Common myeloid progenitor, CD34-positive (primary cell): ENCODE data around the gene F9. TPM values are rescaled to one million over a fixed set of nuclear protein-coding genes. Genes with fewer than 3 reads are reported as not detected.
A peak's percentile ranks its signal among the peaks of the same experiment; 100 is the strongest.

Experiments
- CTCF ChIA-PET: fragments of 350-600 bp; sonication (Branson Sonifier 250); formaldehyde crosslinking; loops from one replicate; lab custom pipeline; 2021; ENCODE audit warnings: antibody characterized with exemption; lab: Charles Lee
- POLR2A ChIA-PET: fragments of 350-600 bp; sonication (Branson Sonifier 250); formaldehyde crosslinking; loops from one replicate; lab custom pipeline; 2021; ENCODE audit warnings: antibody characterized with exemption; lab: Charles Lee
- DNase-seq, 3 donors: peaks; one replicate each; pipeline versions ENCODE4 v3.0.0 to v3.0.0-alpha.2; 2013
- H3K27ac ChIP-seq, 2 experiments: 1 replicate in 1 of 2; 2 replicates in 1 of 2; pipeline ENCODE4 v1.7.0; 2013; ENCODE audit warnings: inconsistent platforms in 2 of 2, low read length in 2 of 2, mild to moderate bottlenecking in 2 of 2, low read depth in 1 of 2, moderate library complexity in 1 of 2; ENCODE audit not compliant: severe bottlenecking in 2 of 2, insufficient read depth in 1 of 2, poor library complexity in 1 of 2
- H3K27me3 ChIP-seq, 5 experiments: replicated peaks in 2 of 5; 1 replicate in 3 of 5; 2 replicates in 2 of 5; pipeline versions ENCODE4 v1.6.1 to v1.7.0; 2013; ENCODE audit warnings: low read length in 4 of 5, mild to moderate bottlenecking in 2 of 5, moderate library complexity in 2 of 5, inconsistent platforms in 1 of 5; ENCODE audit not compliant: insufficient read depth in 5 of 5, control insufficient read depth in 4 of 5
- H3K36me3 ChIP-seq, 4 experiments: 1 replicate in 2 of 4; 2 replicates in 2 of 4; pipeline versions ENCODE4 v1.6.1 to v1.7.0; 2013; ENCODE audit warnings: low read length in 3 of 4, control low read depth in 1 of 4, mild to moderate bottlenecking in 1 of 4; ENCODE audit not compliant: control insufficient read depth in 4 of 4, insufficient read depth in 4 of 4
- H3K4me1 ChIP-seq, 4 experiments: 1 replicate in 3 of 4; 2 replicates in 1 of 4; pipeline versions ENCODE4 v1.6.1 to v1.7.1; 2013; ENCODE audit warnings: low read length in 3 of 4, mild to moderate bottlenecking in 3 of 4, control low read depth in 1 of 4, inconsistent platforms in 1 of 4, moderate library complexity in 1 of 4; ENCODE audit not compliant: control insufficient read depth in 4 of 4, insufficient read depth in 4 of 4; ENCODE audit errors: control extremely low read depth in 1 of 4
- H3K4me3 ChIP-seq, 7 experiments: 1 replicate in 4 of 7; 2 replicates in 3 of 7; pipeline versions ENCODE4 v1.5.1 to v1.7.0; 2013; ENCODE audit warnings: mild to moderate bottlenecking in 7 of 7, low read length in 6 of 7, moderate library complexity in 6 of 7, inconsistent platforms in 2 of 7, low read depth in 2 of 7, control low read depth in 1 of 7; ENCODE audit not compliant: insufficient read depth in 4 of 7, control insufficient read depth in 1 of 7; ENCODE audit errors: extremely low read depth in 1 of 7
- H3K9me3 ChIP-seq, 5 experiments: 1 replicate in 4 of 5; 2 replicates in 1 of 5; pipeline versions ENCODE4 v1.6.1 to v1.7.1; 2013; ENCODE audit warnings: low read length in 4 of 5, mild to moderate bottlenecking in 2 of 5, inconsistent platforms in 1 of 5, low read depth in 1 of 5, moderate library complexity in 1 of 5; ENCODE audit not compliant: control insufficient read depth in 4 of 5, insufficient read depth in 2 of 5; ENCODE audit errors: control extremely low read depth in 1 of 5
- WGBS: methylation state at CpG from one replicate; pipeline ENCODE4 v1.1.5; 2013; ENCODE audit not compliant: insufficient coverage; 5-methylcytosine and 5-hydroxymethylcytosine counted together
- polyA plus RNA-seq: library from polyadenylated mRNA; unstranded; fragments of 120-200 nt; gene quantifications from one replicate; pipeline ENCODE4 v1.2.1, GENCODE V29; 2013

Gene F9
- polyA plus RNA-seq = not detected

GRCh38 chrX:139530550-139530949 lies at the start of gene F9:
F9 (plus strand) TSS chrX:139530739; CDS start chrX:139530765, 26 bp downstream.
- no peak within 1 kb of the TSS for H3K27ac ChIP-seq
- ChIA-PET POLR2A (no interaction called here), CTCF (no interaction called here)
- no peaks in the 10 kb centered on the region for H3K27me3 ChIP-seq
- H3K4me1 ChIP-seq = peaks cover 0 to 4% (median 0%) of the 10 kb centered on the region in 4 experiments
- no peak within 1 kb of the TSS for H3K4me3 ChIP-seq
- no peaks in the 10 kb centered on the region for H3K36me3 ChIP-seq
- 90% methylated on average over 3 of the region's 4 CpGs for WGBS
- DNase-seq = no peak
- no peaks in the 10 kb centered on the region for H3K9me3 ChIP-seq

- WGBS = 32% methylated on average over 2 of the region's 2 CpGs
Observed at GRCh38 chrX:139483699-139484098, 46.8 kb upstream of the F9 start.

GRCh38 chrX:139484591-139484990 lies 45.9 kb upstream of the F9 start:
- Histone ChIP-seq H3K27ac (no peak overlapping the region), H3K27me3 (no peaks in the 10 kb centered on the region), H3K36me3 (no peaks in the 10 kb centered on the region), H3K4me3 (no peak overlapping the region), H3K9me3 (peaks cover 0 to 1% (median 0%) of the 10 kb centered on the region in 5 experiments), H3K4me1 (peaks cover 0 to 9% (median 2%) of the 10 kb centered on the region in 4 experiments)
- POLR2A ChIA-PET = no interaction called here
- no peak for DNase-seq
- WGBS = no CpG with 5 or more reads among the region's 2 CpGs
- CTCF ChIA-PET = no interaction called here

More at GRCh38 chrX:139483699-139484098, 46.8 kb upstream of the F9 start:
- peak; percentile 10 to 78 (median 72) for DNase-seq
- ChIA-PET POLR2A (no interaction called here), CTCF (interaction anchor here (0.8 to 1.1 kb wide), 2 partner anchors 10 to 71 kb away, joined by 3 read pairs; no protein-coding TSS in a partner anchor)
- Histone ChIP-seq H3K27ac (no peak overlapping the region), H3K27me3 (no peaks in the 10 kb centered on the region), H3K9me3 (peaks cover 0 to 1% (median 0%) of the 10 kb centered on the region in 5 experiments), H3K4me1 (peaks cover 0 to 9% (median 2%) of the 10 kb centered on the region in 4 experiments), H3K4me3 (no peak overlapping the region), H3K36me3 (no peaks in the 10 kb centered on the region)

GRCh38 chrX:139495324-139495723 lies 35.2 kb upstream of the F9 start:
- CTCF ChIA-PET = no interaction called here
- Histone ChIP-seq H3K27me3 (no peaks in the 10 kb centered on the region), H3K36me3 (no peaks in the 10 kb centered on the region), H3K4me3 (no peak overlapping the region), H3K27ac (no peak overlapping the region), H3K4me1 (no peaks in the 10 kb centered on the region), H3K9me3 (no peaks in the 10 kb centered on the region)
- POLR2A ChIA-PET = no interaction called here
- DNase-seq = no peak
- WGBS = 85% methylated on average over 5 of the region's 5 CpGs

- Histone ChIP-seq H3K4me3 (no peak overlapping the region), H3K27ac (no peak overlapping the region), H3K4me1 (peaks cover 0 to 4% (median 0%) of the 10 kb centered on the region in 4 experiments), H3K9me3 (no peaks in the 10 kb centered on the region), H3K27me3 (no peaks in the 10 kb centered on the region), H3K36me3 (no peaks in the 10 kb centered on the region)
- ChIA-PET CTCF (no interaction called here), POLR2A (no interaction called here)
- DNase-seq = peak; percentile 4 to 54 (median 46)
Observed at GRCh38 chrX:139506333-139506732, 24.2 kb upstream of the F9 start.

GRCh38 chrX:139508099-139508498 lies 22.4 kb upstream of the F9 start:
- CTCF ChIA-PET = no interaction called here
- POLR2A ChIA-PET = no interaction called here
- WGBS = 84% methylated on average over 7 of the region's 8 CpGs
- no peaks in the 10 kb centered on the region for H3K9me3 ChIP-seq
- no peak overlapping the region for H3K27ac ChIP-seq
- no peak overlapping the region for H3K4me3 ChIP-seq
- no peaks in the 10 kb centered on the region for H3K36me3 ChIP-seq
- no peak for DNase-seq
- peaks cover 0 to 4% (median 0%) of the 10 kb centered on the region in 4 experiments for H3K4me1 ChIP-seq
- H3K27me3 ChIP-seq = no peaks in the 10 kb centered on the region

- DNase-seq = no peak
- CTCF ChIA-PET = no interaction called here
- POLR2A ChIA-PET = no interaction called here
- Histone ChIP-seq H3K9me3 (no peaks in the 10 kb centered on the region), H3K36me3 (no peaks in the 10 kb centered on the region), H3K4me1 (no peaks in the 10 kb centered on the region), H3K27me3 (no peaks in the 10 kb centered on the region), H3K27ac (no peak overlapping the region), H3K4me3 (no peak overlapping the region)
- WGBS = no CpG with 5 or more reads among the region's 2 CpGs
Observed at GRCh38 chrX:139518475-139518874, 12.1 kb upstream of the F9 start.
